Type B pancreatic cell (in vitro differentiated cells): ENCODE results near the gene SNW1. TPM values are rescaled to one million over a fixed set of nuclear protein-coding genes. Genes with fewer than 3 reads are reported as not detected.
"Not testable (repeated sequence)": the region's sequence is repeated elsewhere in the genome, so short reads cannot be mapped to it uniquely, and the experiment has no call there.

Source experiments
- DNase-seq: peaks from one replicate; pipeline ENCODE4 v3.0.0; 2021; ENCODE audit warnings: mixed read lengths; ENCODE audit not compliant: unreplicated experiment; ENCODE audit errors: extremely low spot score
- H3K27ac Mint-ChIP-seq: 2 replicates; pipeline ENCODE4 v1.8.0; 2021; ENCODE audit warnings: mild to moderate bottlenecking, mixed read lengths
- H3K27me3 Mint-ChIP-seq: 2 replicates; pipeline ENCODE4 v1.8.0; 2021; ENCODE audit warnings: mixed read lengths
- H3K36me3 Mint-ChIP-seq: 2 replicates; pipeline ENCODE4 v1.8.0; 2021; ENCODE audit warnings: mixed read lengths
- H3K4me1 Mint-ChIP-seq: one replicate; pipeline ENCODE4 v1.8.0; 2021; ENCODE audit warnings: mixed read lengths; ENCODE audit not compliant: unreplicated experiment
- H3K4me3 Mint-ChIP-seq: 2 replicates; pipeline ENCODE4 v1.8.0; 2021; ENCODE audit warnings: mild to moderate bottlenecking, mixed read lengths
- H3K9me3 Mint-ChIP-seq: 2 replicates; pipeline ENCODE4 v1.8.0; 2021; ENCODE audit warnings: mixed read lengths
- total RNA-seq: library from RNA; stranded (reverse); gene quantifications from 2 replicates; pipeline ENCODE4 v1.2.1, GENCODE V29; 2021; ENCODE audit warnings: low replicate concordance
- TF ChIP-seq, protein P1 (sequence below): fragments of 200-600 bp; sonication (generic); conservative IDR thresholded peaks from 2 replicates; pipeline ENCODE4 v1.5.0; 2021; ENCODE audit warnings: antibody characterized with exemption, mild to moderate bottlenecking

SNW1 gene
- total RNA-seq, 1 donor from 2014 or later, result 81.2 TPM

- no peak overlapping the region for H3K4me3 Mint-ChIP-seq
- H3K27me3 Mint-ChIP-seq, result peaks cover 15% of the 10 kb centered on the region
- TF ChIP-seq, protein P1, sequence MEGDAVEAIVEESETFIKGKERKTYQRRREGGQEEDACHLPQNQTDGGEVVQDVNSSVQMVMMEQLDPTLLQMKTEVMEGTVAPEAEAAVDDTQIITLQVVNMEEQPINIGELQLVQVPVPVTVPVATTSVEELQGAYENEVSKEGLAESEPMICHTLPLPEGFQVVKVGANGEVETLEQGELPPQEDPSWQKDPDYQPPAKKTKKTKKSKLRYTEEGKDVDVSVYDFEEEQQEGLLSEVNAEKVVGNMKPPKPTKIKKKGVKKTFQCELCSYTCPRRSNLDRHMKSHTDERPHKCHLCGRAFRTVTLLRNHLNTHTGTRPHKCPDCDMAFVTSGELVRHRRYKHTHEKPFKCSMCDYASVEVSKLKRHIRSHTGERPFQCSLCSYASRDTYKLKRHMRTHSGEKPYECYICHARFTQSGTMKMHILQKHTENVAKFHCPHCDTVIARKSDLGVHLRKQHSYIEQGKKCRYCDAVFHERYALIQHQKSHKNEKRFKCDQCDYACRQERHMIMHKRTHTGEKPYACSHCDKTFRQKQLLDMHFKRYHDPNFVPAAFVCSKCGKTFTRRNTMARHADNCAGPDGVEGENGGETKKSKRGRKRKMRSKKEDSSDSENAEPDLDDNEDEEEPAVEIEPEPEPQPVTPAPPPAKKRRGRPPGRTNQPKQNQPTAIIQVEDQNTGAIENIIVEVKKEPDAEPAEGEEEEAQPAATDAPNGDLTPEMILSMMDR, result no peak
- H3K36me3 Mint-ChIP-seq, result no peaks in the 10 kb centered on the region
- H3K9me3 Mint-ChIP-seq, result no peaks in the 10 kb centered on the region
- no peak overlapping the region for H3K27ac Mint-ChIP-seq
- H3K4me1 Mint-ChIP-seq, result no peaks in the 10 kb centered on the region
- DNase-seq, result no peak
These were observed 29.7 kb upstream of the SNW1 start for GRCh38 chr14:77790566-77791224.

DNA sequence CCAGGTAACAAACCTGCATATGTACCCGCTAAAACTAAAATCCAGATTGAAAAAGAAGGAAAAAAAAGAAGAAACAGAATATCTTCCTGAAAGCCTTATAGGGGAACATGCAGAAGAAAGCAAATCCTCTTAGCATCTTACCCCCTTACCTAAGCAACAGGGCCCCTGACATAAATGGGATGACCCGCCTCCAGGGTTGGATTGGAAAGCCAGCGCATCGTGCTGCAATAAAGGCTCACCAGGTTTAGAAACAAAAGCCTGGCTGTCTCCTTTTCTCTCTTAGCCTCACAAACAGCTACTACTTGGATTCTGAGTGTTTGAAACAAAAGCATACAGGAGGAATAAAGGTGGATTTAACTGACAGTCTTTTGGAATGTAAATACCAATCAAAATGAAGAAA, 25.2 kb upstream of the SNW1 start:
- DNase-seq, result no peak
- Mint-ChIP-seq H3K4me1 (no peaks in the 10 kb centered on the region), H3K9me3 (no peaks in the 10 kb centered on the region), H3K27ac (no peak overlapping the region), H3K36me3 (no peaks in the 10 kb centered on the region), H3K4me3 (no peak overlapping the region), H3K27me3 (peaks cover 9% of the 10 kb centered on the region)
- TF ChIP-seq, protein P1, result no peak

GRCh38 chr14:77782202-77782601, 21.2 kb upstream of the SNW1 start:
- no peak overlapping the region for H3K27ac Mint-ChIP-seq
- H3K4me1 Mint-ChIP-seq, result no peaks in the 10 kb centered on the region
- H3K27me3 Mint-ChIP-seq, result peaks cover 3% of the 10 kb centered on the region
- H3K36me3 Mint-ChIP-seq, result no peaks in the 10 kb centered on the region
- no peak overlapping the region for H3K4me3 Mint-ChIP-seq
- H3K9me3 Mint-ChIP-seq, result no peaks in the 10 kb centered on the region
- TF ChIP-seq, protein P1, result no peak
- no peak for DNase-seq

DNA sequence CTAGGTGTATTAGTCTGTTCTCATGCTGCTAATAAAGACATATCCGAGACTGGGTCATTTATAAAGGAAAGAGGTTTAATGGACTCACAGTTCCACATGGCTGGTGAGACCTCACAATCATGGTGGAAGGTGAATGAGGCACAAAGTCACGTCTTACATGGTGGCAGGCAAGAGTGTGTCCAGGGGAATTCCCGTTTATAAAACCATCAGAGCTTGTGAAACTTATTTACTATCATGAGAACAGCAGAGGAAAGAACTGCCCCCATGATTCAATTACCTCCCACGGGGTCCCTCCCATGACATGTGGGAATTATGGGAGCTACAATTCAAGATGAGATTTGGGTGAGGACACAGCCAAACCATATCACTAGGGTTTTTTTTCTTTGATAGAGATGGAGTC, 13.0 kb upstream of the SNW1 start:
- H3K4me3 Mint-ChIP-seq, DNase-seq, H3K4me1 Mint-ChIP-seq, H3K36me3 Mint-ChIP-seq, H3K27me3 Mint-ChIP-seq, H3K9me3 Mint-ChIP-seq, H3K27ac Mint-ChIP-seq: not testable (repeated sequence)

DNA sequence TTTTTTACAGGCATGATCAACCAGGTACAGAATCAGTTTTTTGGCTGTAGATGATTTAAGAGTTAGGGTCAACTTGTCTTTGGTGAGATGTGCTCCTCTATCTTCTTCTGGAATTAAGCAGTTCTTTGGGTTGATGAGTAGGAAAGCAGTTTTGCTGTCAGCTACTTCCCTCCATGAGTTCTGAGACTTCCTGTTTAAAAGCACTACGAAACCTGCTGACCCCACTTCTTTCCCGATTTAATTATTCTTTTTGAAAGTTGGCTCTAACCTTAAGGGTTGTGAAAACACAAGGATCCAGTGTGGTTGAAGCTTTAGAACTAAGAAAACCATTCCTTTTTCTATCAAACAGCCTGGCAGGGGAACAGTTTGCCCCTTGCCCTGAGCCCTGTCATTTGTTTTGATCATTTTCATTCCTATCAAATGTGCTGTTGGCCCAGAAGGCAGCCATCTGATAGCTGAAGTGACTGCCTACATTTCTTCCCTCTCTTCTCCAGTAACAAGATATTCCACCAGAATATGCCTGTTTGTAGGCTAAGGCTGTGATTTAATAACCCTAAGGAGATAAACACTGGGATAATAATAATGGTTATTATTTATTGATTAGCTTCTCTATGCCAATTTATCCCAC, 7.6 kb upstream of the SNW1 start:
- H3K27me3 Mint-ChIP-seq, H3K4me1 Mint-ChIP-seq, H3K27ac Mint-ChIP-seq, H3K9me3 Mint-ChIP-seq, H3K36me3 Mint-ChIP-seq, DNase-seq, H3K4me3 Mint-ChIP-seq: not testable (repeated sequence)

DNA sequence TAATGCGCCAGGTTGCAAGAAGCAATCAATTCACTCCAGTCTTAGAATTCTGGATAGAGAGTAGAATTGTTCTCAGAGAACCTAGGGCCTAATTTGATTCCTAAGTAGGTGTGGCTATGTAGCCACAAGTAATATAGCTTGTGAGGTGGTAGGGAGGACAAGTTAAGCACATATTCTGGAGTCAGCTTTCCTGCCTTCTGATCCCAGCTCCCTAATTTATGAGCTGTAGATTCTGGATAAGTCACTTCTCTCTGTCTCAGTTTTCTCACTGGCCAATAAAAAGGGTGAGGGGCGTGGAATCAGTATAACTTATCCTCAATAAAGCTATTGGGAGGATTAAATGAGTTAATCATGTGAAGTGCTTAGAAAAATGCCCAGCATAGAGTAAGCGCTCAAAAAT, 3.0 kb upstream of the SNW1 start:
- no peak for DNase-seq
- Mint-ChIP-seq H3K27me3 (no peaks in the 10 kb centered on the region), H3K4me3 (no peak overlapping the region), H3K27ac (no peak overlapping the region), H3K36me3 (no peaks in the 10 kb centered on the region), H3K4me1 (peaks cover 6% of the 10 kb centered on the region), H3K9me3 (no peaks in the 10 kb centered on the region)
- TF ChIP-seq, protein P1, result no peak
